Measurements from ENCODE around the gene LRP6.

DNA sequence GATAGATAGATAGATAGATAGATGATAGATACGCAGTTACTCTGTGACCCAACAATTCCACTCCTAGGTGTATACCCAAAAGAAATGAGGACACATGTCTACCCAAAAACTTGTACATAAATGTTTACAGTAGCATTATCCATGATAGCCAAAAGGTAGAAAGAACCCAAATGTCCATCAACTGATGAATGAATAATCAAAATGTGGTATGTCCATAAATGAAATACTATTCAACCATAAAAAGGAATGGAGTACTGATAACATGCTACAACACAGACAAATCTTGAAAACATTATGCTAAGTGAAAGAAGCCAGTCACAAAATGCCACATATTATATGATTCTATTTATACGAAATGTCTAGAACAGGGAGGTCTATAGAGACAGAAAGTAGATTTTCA lies 36.1 kb upstream of the LRP6 start:
- TF ChIP-seq FOXK2 (IDR thresholded peaks at IDR 0.05) = no peak
- TF ChIP-seq SP1 (IDR thresholded peaks at IDR 0.05) = no peak
- no peak for TF ChIP-seq BHLHE40 (IDR thresholded peaks at IDR 0.05; ENCODE audit: borderline replicate concordance)
- TF ChIP-seq FOXM1 (IDR thresholded peaks at IDR 0.05; ENCODE audit: borderline replicate concordance) = no peak
- no peak for TF ChIP-seq ELF4 (IDR thresholded peaks at IDR 0.05)
- TF ChIP-seq FOXA1 (IDR thresholded peaks at IDR 0.05) = no peak
- no peak for TF ChIP-seq SUZ12 (IDR thresholded peaks at IDR 0.05)
- no peak for TF ChIP-seq TARDBP (IDR thresholded peaks at IDR 0.05)
- TF ChIP-seq HDGF (IDR thresholded peaks at IDR 0.05; ENCODE audit: borderline replicate concordance) = no peak
- TF ChIP-seq ARNT (IDR thresholded peaks at IDR 0.05) = no peak
- no peak for TF ChIP-seq L3MBTL2 (conservative IDR thresholded peaks at IDR 0.05)
- TF ChIP-seq NFRKB (IDR thresholded peaks at IDR 0.05) = no peak
- no peak for TF ChIP-seq LEF1 (IDR thresholded peaks at IDR 0.05; ENCODE audit: borderline replicate concordance)
- no peak for TF ChIP-seq CTBP1 (IDR thresholded peaks at IDR 0.05; ENCODE audit: borderline replicate concordance)

Data from HEK293T (cell line).